GM21367 (cell line): ENCODE data around the gene ERCC5.

Experiments used
- ATAC-seq: cut with Tn5 transposase; IDR thresholded peaks from one replicate; pipeline ENCODE4 v1.9.1; 2021; ENCODE audit not compliant: unreplicated experiment

The ERCC5 gene

GRCh38 chr13:102845630-102846260 lies at the start of gene ERCC5:
ERCC5 (plus strand) TSS chr13:102846032; CDS start chr13:102846267, 235 bp downstream.
- peak; percentile 78 for ATAC-seq

- ATAC-seq, result peak; percentile 87
Observed at GRCh38 chr13:102798581-102799425, 47.0 kb upstream of the ERCC5 start, which contains the start of the genes BIVM and POGLUT2. BIVM (plus strand) TSS chr13:102799119; CDS start chr13:102807268, 8,149 bp downstream. POGLUT2 (minus strand) TSS chr13:102798976; CDS start chr13:102798670, 306 bp downstream.

- ATAC-seq, result peak; percentile 1
Observed at GRCh38 chr13:102799426-102800144, 46.2 kb upstream of the ERCC5 start.

GRCh38 chr13:102800145-102801041 lies 45.4 kb upstream of the ERCC5 start:
- peak; percentile 75 for ATAC-seq

- no peak for ATAC-seq
Observed at GRCh38 chr13:102805680-102806079, 40.2 kb upstream of the ERCC5 start.

GRCh38 chr13:102807699-102808098 lies 38.1 kb upstream of the ERCC5 start:
- no peak for ATAC-seq

GRCh38 chr13:102812611-102813287 lies 33.1 kb upstream of the ERCC5 start:
- no peak for ATAC-seq

- no peak for ATAC-seq
Observed at GRCh38 chr13:102814025-102814607, 31.7 kb upstream of the ERCC5 start.

- ATAC-seq, result no peak
Observed at GRCh38 chr13:102814793-102815192, 31.0 kb upstream of the ERCC5 start.

GRCh38 chr13:102815788-102816187 lies 30.0 kb upstream of the ERCC5 start:
- no peak for ATAC-seq

GRCh38 chr13:102816708-102817107 lies 29.1 kb upstream of the ERCC5 start:
- no peak for ATAC-seq

GRCh38 chr13:102817241-102817640 lies 28.6 kb upstream of the ERCC5 start:
- ATAC-seq, result no peak

- no peak for ATAC-seq
Observed at GRCh38 chr13:102817907-102818306, 27.9 kb upstream of the ERCC5 start.

- no peak for ATAC-seq
Observed at GRCh38 chr13:102825400-102825799, 20.4 kb upstream of the ERCC5 start.

GRCh38 chr13:102825921-102826706 lies 19.7 kb upstream of the ERCC5 start:
- ATAC-seq, result no peak

- ATAC-seq, result no peak
Observed at GRCh38 chr13:102830646-102831045, 15.2 kb upstream of the ERCC5 start.

GRCh38 chr13:102836471-102836870 lies 9.4 kb upstream of the ERCC5 start:
- ATAC-seq, result no peak

GRCh38 chr13:102838273-102838672 lies 7.6 kb upstream of the ERCC5 start:
- ATAC-seq, result no peak

GRCh38 chr13:102838982-102839381 lies 6.8 kb upstream of the ERCC5 start:
- ATAC-seq, result no peak
